NCI-H146 (cell line): ENCODE data around the gene GPR78.
"Not testable (repeated sequence)": the region's sequence is repeated elsewhere in the genome, so short reads cannot be mapped to it uniquely, and the experiment has no call there.

Experiments
- DNase-seq: peaks from one replicate; lab custom pipeline; 2025; lab: John Stamatoyannopoulos, UW

GPR78 gene

DNA sequence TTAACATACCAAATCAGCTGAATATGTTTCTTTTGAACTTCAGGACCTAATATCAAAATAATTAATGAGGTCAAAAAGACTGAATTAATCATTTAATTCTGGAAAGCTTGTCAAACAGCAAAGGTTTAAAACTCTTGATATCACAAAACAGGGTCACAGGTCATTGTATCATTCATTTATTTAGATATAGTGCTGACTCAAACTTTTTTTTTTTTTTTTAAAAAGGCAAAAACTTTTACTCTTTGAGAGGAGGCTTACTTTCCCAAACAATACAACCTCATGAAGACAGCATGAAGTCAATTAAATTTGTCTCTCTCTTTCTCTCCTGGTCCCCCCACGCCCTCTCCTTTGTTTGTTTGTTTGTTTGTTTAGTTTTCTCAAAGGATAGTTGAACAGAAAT lies 15.6 kb upstream of the GPR78 start:
- no peak for DNase-seq

DNA sequence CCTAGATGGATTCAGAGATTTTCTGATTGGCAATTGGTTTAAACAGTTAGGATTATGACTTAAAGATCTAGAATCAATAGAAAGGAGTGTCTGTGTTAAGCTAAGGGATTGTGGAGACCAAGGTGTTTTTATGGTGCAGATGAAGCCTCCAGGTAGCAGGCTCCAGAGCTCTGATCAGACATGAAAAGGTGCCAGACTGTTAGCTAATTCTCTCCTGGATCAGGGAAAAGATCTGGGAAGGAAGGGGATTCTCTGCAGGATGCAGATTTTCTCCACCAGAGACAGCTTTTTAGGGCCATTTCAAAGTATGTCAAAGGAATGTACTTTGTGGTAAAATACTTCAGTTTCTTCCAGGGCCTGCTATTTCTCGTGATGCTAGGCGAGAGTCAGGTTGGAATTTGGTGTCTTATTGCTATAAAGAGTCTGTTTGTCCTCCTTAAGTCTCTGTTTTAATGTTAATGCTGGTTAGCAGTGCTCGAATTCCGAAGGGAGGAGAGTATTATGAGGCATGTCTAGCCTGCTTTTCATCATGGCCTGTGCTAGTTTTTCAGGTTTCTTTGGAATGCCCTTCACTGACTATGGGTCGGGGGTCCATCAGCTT lies 12.0 kb upstream of the GPR78 start:
- no peak for DNase-seq

DNA sequence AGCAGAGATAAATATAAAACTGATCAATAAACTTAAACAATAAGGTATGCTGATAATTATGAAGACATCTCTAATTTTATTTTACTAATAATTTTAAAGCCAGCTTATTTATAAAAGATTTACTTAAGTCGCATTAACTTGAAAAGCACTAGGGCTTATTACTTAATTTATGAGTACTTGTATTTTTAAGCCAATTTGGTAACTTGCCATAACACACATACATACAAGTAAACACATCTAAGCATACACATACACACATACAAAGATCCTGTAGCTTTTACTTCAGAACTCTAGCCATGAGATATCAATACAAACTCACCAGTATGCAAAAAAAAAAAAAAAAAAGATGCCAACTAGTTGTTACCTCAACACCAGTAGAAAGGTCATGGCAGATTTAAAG lies 10.0 kb upstream of the GPR78 start:
- no peak for DNase-seq

DNA sequence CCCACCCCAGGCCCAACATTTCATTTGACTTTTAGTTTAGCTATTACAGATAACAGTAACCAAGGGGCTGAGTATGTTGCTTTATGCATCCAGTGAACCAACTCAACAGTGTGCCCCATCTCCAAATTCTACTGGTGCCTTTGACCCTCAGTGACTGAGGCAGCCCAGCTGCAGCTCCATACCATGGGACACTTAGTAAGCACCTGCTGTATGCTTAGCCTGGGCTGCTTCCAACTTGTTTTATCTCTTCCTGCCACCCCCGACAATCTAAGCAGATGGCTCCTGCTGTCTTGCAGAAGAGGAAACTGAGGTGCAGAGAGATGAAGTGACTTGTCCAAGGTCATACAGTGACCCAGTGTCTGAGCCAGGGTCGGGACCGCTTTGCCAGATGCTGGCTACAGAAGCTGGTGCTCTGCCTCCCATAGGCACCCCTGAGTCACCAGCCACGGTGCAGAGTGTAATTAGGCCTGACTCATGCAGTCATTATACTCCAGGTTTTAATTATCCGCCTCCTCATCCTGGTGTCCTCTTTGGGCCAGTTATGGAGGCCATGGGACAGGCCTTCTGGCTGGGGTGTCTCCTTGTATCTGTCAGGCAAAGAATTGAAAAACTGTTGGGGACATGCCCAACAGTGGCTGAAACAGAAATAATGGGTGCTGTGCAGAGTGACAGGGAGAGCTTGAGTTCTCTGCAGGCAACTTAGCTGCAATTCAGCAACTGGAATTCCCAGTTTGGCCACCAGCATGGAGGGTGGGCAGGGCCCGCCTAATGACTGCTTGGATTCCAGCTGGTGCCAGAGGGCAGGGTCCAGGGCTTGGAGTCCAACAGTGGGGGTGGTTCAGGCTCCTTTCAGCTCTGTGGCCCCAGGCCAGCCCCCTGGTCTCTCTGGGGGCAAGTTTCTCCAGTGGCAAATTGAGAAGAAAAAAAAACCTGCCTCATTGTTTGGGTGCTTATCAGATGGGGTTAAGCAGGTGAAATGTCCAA lies 8.2 kb upstream of the GPR78 start:
- DNase-seq: no peak

DNA sequence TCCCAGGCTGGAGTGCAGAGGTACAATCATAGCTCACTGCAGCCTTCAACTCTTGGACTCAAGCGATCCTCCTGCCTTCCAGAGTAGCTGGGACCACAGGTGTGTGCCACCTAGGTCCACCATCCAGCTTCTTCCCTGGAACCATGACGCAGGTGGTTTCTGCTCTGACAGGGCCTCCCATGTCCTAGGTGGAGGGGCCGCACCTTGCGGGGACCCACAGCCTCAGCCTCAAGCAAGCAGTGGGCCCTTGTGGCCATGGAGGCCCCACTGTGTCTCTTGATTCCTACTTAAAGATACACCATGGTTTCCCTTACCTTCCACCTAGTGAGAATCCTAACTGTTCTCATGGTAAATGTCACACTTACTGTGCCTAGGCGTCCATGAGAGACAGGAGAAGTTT lies 6.9 kb upstream of the GPR78 start:
- DNase-seq: no peak

DNA sequence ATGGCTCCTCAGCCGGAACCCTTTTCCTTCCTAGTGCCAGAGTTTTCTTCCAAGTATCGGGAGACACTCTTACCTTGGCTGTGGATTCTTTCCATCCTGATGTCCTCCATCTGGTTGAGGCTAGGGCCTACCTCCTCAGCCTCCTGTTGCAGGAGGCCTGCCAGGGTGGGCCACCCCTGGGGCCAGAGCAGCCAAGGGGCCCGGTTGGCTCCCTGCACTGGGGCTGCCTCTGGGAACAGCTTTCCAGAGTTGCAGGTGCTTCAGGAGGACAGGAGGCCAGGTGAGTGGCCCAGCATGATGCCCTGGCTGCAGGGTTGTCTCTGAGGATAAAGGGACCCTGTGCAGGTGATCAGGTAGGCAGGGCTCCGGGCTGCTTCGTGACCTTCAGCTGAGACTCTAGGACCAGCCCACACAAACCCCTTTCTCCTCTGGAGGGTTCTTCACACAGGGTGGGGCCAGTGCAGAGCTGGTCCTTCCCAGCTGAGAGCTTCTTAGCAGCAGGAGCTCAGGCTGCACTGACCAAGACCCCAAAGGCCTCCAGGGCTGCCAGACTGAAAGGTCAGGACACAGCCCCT lies 5.3 kb upstream of the GPR78 start:
- DNase-seq: no peak

DNA sequence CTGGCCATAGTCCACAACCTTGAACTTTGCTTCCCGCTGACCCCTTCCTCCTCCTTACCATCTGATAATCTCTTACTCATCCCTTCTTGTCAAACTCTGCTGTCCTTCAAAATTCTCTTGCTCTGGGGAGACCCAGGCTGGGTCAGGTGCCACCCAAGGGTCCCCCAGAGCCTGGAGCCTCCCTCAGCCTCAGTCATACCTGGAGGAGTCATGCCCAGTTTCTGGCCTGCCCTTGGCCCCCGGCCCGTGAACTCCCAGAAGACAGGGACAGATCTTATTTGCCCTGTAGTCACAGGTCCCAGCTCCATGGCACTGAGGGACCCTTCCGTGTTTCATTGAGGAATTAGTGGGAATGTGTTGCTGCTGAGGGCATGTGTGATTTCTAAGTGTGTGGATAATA lies 4.7 kb upstream of the GPR78 start:
- no peak for DNase-seq

DNA sequence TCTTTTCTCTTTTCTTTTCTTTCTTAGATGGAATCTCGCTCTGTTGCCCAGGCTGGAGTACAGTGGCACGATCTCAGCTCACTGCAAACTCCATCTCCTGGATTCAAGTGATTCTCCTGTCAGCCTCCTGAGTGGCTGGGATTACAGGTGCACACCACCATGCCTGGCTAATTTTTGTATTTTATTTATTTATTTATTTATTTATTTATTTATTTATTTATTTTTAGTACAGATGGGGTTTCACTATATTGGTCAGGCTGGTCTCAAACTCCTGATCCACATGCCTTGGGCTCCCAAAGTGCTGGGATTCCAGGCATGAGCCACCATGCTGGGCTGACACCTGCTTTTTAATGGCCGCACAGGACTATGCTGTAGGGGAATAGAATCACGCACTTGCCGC lies 3.6 kb upstream of the GPR78 start:
- DNase-seq: not testable (repeated sequence)

DNA sequence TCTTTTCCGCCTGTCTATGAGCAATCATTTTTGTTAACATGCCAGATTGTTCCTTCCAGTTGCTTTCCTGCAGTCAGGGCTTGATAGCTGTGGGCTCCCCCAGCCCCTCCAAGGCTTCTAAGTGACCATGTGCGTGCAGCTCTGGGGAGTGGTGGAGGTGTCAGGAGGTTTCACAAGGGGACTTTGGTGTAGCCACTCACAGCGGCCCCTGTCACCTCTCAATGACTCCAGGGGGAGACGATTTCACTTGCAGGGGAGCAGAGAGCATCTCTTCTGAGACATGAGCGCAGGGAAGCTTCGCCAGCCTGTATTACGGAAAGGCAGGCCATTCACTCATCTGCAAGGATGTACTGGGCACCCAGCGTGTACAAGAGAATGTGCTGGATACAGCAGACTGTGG lies 3.1 kb upstream of the GPR78 start:
- DNase-seq: no peak

DNA sequence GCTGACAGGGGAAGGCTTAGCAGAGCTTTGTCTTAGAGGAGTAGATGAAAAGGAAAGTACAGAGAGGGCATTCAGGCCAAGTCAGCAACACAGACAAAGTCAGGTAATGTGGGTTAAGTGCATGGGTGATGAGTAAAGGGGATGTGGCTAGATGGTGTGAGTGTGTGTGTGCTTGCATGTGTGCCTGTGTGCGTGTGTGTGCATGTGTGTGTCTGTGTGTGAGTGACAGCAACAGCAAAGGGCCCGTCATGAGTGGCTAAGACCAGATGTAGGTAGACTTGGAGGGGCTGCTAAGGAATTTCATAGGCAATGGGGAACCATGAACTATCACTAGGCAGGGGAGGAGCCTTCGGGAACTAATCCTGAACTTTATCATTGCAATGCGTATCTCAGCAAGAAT lies 2.2 kb upstream of the GPR78 start:
- DNase-seq: no peak

DNA sequence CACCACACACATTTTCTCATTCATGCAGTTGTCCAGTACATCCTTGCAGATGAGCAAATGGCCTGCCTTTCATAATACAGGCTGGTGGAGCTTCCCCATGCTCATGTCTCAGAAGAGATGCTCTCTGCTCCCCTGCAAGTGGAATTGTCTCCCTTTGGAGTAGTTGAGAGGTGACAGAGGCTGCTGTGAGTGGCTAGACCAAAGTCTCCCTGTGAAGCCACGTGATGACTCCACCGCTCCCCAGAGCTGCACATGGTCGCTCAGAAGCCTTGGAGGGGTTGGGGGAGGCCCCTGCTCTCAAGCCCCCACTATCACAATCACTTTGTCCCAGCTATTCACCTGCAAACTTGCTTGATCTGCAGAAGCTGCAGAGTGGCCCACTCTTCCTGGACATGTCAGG lies 1.5 kb upstream of the GPR78 start:
- no peak for DNase-seq

DNA sequence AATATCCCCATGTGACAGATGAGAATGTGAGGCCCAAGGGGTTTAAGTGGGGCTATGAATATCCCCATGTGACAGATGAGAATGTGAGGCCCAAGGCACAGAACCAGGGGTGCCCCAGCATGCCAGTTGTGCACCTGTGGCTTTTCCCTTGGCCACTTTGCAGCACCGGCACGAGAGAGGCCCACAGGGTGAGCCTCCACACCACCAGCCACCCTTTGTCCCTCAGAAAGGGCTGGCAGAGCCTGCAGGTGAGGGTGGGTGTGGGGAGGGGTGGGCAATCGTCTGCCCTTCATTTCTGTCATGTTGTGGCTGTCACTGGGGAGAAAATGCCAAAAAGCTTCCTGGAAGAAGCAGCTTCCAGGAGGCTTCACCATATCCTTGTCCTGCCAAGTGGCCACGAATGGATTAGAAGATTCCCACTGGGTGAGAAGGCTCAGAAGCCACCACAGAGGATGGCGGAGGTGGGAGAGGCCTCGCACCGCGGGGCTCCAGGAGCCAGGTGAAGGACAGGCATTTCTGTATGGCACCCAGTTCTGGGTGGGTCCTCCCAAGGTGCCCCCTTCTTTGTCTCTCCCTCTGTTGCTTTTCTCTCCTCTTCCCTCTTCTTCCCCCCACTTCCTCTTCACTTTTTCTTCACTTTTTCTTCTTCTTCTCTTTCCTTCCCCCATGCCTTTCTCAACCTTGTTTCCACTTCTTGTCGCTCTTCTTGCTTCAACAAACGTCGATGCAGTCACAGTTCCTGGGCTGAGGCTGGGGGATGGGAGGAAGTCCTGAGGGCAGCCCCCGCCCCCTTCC lies 469 bp upstream of the GPR78 start:
- DNase-seq: no peak

DNA sequence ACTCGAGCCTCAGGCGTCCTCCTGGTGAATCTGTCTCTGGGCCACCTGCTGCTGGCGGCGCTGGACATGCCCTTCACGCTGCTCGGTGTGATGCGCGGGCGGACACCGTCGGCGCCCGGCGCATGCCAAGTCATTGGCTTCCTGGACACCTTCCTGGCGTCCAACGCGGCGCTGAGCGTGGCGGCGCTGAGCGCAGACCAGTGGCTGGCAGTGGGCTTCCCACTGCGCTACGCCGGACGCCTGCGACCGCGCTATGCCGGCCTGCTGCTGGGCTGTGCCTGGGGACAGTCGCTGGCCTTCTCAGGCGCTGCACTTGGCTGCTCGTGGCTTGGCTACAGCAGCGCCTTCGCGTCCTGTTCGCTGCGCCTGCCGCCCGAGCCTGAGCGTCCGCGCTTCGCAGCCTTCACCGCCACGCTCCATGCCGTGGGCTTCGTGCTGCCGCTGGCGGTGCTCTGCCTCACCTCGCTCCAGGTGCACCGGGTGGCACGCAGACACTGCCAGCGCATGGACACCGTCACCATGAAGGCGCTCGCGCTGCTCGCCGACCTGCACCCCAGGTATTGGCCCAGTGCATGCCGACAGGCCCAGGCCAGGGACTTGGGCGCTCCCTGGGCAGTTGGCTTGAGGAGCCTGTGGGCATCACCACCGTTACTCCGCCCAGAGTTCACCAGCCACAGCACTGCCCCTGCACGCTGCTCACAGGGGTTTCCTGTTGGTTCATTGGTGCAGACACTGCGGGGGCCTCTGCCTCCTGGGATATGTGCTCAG lies 1.1 kb downstream of the GPR78 start:
- DNase-seq: no peak

DNA sequence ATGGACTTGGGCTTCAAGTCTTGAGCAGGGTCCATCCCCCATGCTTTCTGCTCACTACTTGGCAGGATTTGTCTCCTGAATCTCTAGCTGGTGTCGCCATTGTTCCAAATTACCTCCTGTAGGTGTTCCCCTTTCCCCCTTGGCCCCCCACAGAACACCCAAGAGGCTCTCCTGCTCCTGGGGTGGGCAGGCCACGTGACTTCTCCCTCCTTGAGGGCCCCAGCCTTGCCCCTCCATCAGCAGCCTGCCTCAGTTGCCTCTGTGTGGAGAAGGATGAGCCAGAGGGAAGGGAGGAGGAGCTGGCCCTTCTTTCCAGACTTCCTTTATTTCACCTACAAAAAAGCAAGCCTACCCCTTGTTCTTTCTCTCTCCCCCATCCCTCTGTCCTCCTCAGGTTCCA lies 1.8 kb downstream of the GPR78 start:
- no peak for DNase-seq

DNA sequence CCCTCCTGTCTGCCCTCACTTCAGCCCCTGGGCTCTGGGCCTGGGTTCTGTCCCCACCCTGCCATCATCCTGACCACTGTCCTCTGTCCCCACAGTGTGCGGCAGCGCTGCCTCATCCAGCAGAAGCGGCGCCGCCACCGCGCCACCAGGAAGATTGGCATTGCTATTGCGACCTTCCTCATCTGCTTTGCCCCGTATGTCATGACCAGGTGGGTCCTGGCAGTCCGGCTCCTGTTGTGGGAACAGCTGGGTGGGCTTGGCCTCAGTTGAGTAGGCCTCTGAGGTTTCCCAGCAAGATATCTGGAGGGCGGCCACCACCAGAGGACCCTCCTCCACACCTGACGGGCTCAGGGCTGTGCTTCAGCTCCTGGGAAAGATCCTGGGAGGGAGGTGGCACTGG lies 2.2 kb downstream of the GPR78 start:
- no peak for DNase-seq

DNA sequence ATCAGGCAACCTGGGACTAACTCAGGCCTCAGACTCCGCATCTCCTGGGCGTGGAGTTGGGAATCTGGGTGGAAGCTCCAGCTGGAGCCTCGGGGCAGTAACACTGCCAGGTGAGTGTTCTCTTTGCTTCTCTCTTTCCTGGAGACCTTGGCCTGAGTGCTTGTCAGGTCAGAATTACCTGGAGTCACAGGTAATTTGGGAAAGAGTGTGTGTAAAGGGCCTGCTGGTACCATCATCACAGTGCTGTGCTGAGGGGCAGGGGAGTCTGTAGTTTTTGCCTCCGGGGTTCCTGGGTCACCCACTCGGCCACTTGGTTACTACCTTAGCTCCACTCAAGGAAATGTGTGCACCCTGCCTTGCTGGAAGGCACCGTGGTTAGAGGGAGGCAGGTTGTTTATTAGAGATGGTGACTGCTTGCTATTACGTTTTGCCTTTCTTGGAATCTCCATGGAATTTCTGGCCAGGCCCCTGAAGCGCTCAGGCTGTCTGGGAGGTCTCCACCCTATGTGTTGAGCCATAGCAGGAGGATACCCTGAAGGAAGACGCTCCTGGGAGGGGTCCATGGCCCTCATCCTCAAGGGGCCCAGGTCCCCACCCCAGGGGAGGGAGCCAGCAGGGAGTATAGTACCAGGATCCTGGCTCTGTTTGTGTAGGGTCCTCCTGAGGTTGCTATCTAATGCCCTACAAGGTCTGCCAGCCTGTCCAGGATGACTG lies 2.9 kb downstream of the GPR78 start:
- DNase-seq: no peak

DNA sequence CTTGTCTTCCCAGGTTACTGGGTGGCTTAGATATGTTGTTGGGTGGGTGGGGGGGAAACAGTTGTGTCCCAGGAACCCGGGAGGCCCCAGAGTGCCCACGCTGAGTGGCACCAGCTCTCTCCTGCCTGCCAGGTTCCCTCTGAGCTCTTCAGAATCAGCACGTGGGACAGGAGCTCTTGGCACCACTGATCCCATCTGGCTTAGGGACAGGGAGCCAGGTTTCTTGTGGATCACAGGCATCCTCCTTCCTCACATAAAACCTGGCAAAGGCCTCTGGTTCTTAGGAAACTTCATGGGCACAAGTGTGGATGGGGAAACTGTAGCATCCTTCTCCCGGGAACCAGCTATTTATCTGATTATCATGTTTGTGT lies 3.4 kb downstream of the GPR78 start:
- DNase-seq: no peak

DNA sequence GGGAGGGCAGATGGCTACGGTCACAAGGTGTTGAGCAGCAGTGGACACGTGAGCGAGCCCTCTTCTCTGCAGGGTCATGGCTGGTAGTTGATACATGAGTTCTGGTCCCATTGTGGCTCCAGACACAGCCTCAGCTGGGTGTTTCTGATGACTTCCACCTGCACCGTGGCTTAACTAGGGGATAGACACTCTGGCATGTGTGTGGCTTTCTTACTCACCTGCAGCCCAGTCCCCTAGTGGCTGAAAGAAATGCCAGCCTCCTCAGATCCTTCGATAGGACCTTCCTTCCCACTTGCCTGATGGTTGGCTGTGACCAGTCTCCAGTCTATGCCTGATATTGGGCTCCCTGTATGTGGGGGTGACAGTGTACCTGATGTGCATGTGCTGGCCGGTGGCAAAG lies 5.0 kb downstream of the GPR78 start:
- DNase-seq: no peak

DNA sequence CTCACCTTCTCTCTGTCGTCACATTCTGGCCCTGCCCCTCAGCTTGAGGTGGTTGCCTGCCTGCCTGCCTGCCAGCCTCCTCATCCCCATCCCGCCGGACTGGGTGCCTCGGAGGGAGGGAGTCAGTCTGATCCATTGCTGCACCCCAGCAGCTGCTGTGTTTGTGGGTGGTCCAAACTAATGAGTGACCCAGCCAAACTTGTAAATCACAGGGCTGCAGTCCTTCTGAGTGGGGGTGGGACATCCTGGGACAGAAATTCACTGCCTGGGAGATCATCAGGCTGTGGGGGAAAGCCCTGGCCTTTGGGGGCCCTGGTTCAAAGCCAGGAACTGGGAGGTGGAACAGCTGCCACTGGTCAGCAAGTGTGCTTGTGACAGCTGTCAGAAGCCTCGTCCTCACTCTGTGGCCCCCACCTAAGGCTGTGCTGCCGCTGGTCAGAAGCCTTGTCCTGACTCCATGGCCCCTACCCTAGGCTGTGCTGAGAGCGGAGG lies 5.6 kb downstream of the GPR78 start:
- DNase-seq: no peak

DNA sequence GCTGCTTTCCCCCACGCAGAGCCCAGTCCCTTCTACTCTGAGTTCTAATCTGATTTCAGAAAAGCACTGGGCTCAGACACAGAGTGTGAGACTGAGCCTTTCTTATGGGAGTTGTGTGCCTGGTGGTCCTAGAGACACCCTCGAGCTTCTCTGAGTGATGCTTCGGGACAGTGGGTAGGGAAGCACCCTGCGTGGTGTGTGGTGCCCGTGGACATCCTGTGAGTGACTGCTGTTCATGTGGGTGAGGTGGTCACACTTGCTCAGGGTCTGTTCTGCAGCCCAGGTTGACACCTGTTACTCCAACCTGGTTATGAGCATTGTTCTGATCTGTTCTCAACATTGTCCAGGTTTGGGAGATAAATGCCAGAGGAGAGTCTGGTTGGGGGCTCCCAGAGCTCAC lies 6.1 kb downstream of the GPR78 start:
- DNase-seq: no peak
